Measurements from ENCODE around the gene PDK2.

GRCh38 chr17:50130559-50131305, 35.6 kb downstream of the PDK2 start:
- TF ChIP-seq CTCF (IDR thresholded peaks at IDR 0.05), result no peak
- TF ChIP-seq POLR2A (IDR thresholded peaks at IDR 0.05), result no peak
